GM23338 (cell line): ENCODE measurements around the gene C9orf57. TPM values are rescaled to one million over a fixed set of nuclear protein-coding genes. Genes with fewer than 3 reads are reported as not detected.

Source experiments
- ATAC-seq: fragments of 200-7000 bp; cut with Tn5 transposase; 3 replicates; pipeline ENCODE4 v1.9.1; 2020
- DNase-seq: peaks from one replicate; pipeline ENCODE4 v3.0.0-alpha.2; 2015; ENCODE audit warnings: low spot score
- H2AFZ ChIP-seq: fragments of 200-600 bp; sonication (generic); 2 replicates; pipeline ENCODE4 v1.8.0; 2016; ENCODE audit warnings: antibody characterized with exemption, mild to moderate bottlenecking, moderate library complexity
- H3F3A ChIP-seq: fragments of 200-600 bp; sonication (generic); replicated peaks from 2 replicates; pipeline ENCODE4 v1.8.0; 2017; ENCODE audit warnings: antibody characterized with exemption, mixed run types, low read depth
- H3K27ac ChIP-seq: fragments of 200-600 bp; sonication (generic); 2 replicates; pipeline ENCODE4 v1.6.1; 2016; ENCODE audit warnings: low read depth
- H3K27me3 ChIP-seq: fragments of 200-600 bp; sonication (generic); 2 replicates; pipeline ENCODE4 v1.8.0; 2016; ENCODE audit warnings: mild to moderate bottlenecking, mixed run types, moderate library complexity; ENCODE audit not compliant: insufficient read depth
- H3K36me3 ChIP-seq: fragments of 200-600 bp; sonication (generic); 2 replicates; pipeline ENCODE4 v1.8.0; 2016; ENCODE audit warnings: mild to moderate bottlenecking; ENCODE audit not compliant: insufficient read depth
- H3K4me1 ChIP-seq: fragments of 200-600 bp; sonication (generic); 2 replicates; pipeline ENCODE4 v1.8.0; 2016; ENCODE audit warnings: mild to moderate bottlenecking, moderate library complexity; ENCODE audit not compliant: insufficient read depth
- H3K4me2 ChIP-seq: fragments of 200-600 bp; sonication (generic); 2 replicates; pipeline ENCODE4 v1.7.1; 2017; ENCODE audit warnings: mixed run types
- H3K4me3 ChIP-seq: fragments of 200-600 bp; sonication (generic); 2 replicates; pipeline ENCODE4 v1.6.1; 2016; ENCODE audit warnings: mixed run types
- H3K79me2 ChIP-seq: fragments of 200-600 bp; sonication (generic); replicated peaks from 2 replicates; pipeline ENCODE4 v1.8.0; 2017; ENCODE audit warnings: mild to moderate bottlenecking; ENCODE audit not compliant: insufficient read depth
- H3K9me2 ChIP-seq: fragments of 200-600 bp; sonication (generic); 2 replicates; pipeline ENCODE4 v1.8.0; 2017; ENCODE audit not compliant: insufficient read depth
- H4K20me1 ChIP-seq: fragments of 200-600 bp; sonication (generic); replicated peaks from 2 replicates; pipeline ENCODE4 v1.8.0; 2017; ENCODE audit warnings: mild to moderate bottlenecking; ENCODE audit not compliant: insufficient read depth
- H3K27ac Mint-ChIP-seq: 2 replicates; pipeline ENCODE4 v1.8.0; 2020; ENCODE audit warnings: inconsistent platforms, mild to moderate bottlenecking, moderate library complexity, mixed read lengths
- H3K27me3 Mint-ChIP-seq: 3 replicates; pipeline ENCODE4 v1.8.0; 2022; ENCODE audit warnings: low read depth, mild to moderate bottlenecking, moderate library complexity, mixed read lengths, inconsistent platforms; ENCODE audit not compliant: insufficient read depth, poor library complexity
- H3K36me3 Mint-ChIP-seq: 3 replicates; pipeline ENCODE4 v1.8.0; 2021; ENCODE audit warnings: low read depth, mild to moderate bottlenecking, inconsistent platforms, moderate library complexity, mixed read lengths
- H3K4me1 Mint-ChIP-seq: 3 replicates; pipeline ENCODE4 v1.8.0; 2020; ENCODE audit warnings: mild to moderate bottlenecking, inconsistent platforms, mixed read lengths
- H3K4me3 Mint-ChIP-seq: 3 replicates; pipeline ENCODE4 v1.8.0; 2021; ENCODE audit warnings: moderate library complexity, mild to moderate bottlenecking, inconsistent platforms, mixed read lengths
- H3K9me3 Mint-ChIP-seq: 3 replicates; pipeline ENCODE4 v1.8.0; 2020; ENCODE audit warnings: moderate library complexity, mild to moderate bottlenecking, inconsistent platforms, mixed read lengths
- CREB1 ChIP-seq: fragments of 250-450 bp; sonication (Bioruptor Pico); IDR thresholded peaks from 2 replicates; pipeline ENCODE4 v1.5.0; 2020; ENCODE audit warnings: low read depth, mild to moderate bottlenecking, moderate library complexity
- EZH2 ChIP-seq: fragments of 200-600 bp; sonication (generic); IDR thresholded peaks from one replicate; pipeline ENCODE4 v1.8.0; 2017; ENCODE audit warnings: antibody characterized with exemption, mild to moderate bottlenecking, low read depth; ENCODE audit not compliant: unreplicated experiment
- EZH2phosphoT487 ChIP-seq: fragments of 200-600 bp; sonication (generic); IDR thresholded peaks from one replicate; pipeline ENCODE4 v1.8.1; 2018; ENCODE audit warnings: antibody characterized with exemption; ENCODE audit not compliant: unreplicated experiment
- JUNB ChIP-seq: IDR thresholded peaks from one replicate; pipeline ENCODE4 v1.6.1; 2016; ENCODE audit warnings: antibody characterized with exemption; ENCODE audit not compliant: unreplicated experiment
- NANOG ChIP-seq: IDR thresholded peaks from 2 replicates; pipeline ENCODE4 v1.6.1; 2016; ENCODE audit warnings: antibody characterized with exemption, borderline replicate concordance
- POLR2AphosphoS5 ChIP-seq: IDR thresholded peaks from 2 replicates; pipeline ENCODE4 v1.6.1; 2016; ENCODE audit warnings: antibody characterized with exemption, low read depth
- polyA plus RNA-seq: library from polyadenylated mRNA; unstranded; fragments of >200 nt; fragmentation: Nextera tagmentation; extraction: Ambion mirVana; gene quantifications from 2 replicates; pipeline ENCODE4 v1.2.1, GENCODE V29; 2016
- total RNA-seq: library from RNA; depleted of rRNA; stranded (reverse); fragments of >200 nt; shearing (Covaris generic); gene quantifications from 2 replicates; pipeline ENCODE4 v1.2.3, GENCODE V29; 2014
- TF ChIP-seq, protein P1 (sequence below): fragments of 250-450 bp; sonication (Bioruptor Pico); IDR thresholded peaks from 2 replicates; pipeline ENCODE4 v1.5.0; 2020; ENCODE audit warnings: mild to moderate bottlenecking, moderate library complexity
- TF ChIP-seq, protein P2 (sequence below): IDR thresholded peaks from 2 replicates; pipeline ENCODE4 v1.6.1; 2016; ENCODE audit warnings: antibody characterized with exemption

The C9orf57 gene
- total and polyA plus RNA-seq, 2 experiments from 2014 or later, result not detected

DNA sequence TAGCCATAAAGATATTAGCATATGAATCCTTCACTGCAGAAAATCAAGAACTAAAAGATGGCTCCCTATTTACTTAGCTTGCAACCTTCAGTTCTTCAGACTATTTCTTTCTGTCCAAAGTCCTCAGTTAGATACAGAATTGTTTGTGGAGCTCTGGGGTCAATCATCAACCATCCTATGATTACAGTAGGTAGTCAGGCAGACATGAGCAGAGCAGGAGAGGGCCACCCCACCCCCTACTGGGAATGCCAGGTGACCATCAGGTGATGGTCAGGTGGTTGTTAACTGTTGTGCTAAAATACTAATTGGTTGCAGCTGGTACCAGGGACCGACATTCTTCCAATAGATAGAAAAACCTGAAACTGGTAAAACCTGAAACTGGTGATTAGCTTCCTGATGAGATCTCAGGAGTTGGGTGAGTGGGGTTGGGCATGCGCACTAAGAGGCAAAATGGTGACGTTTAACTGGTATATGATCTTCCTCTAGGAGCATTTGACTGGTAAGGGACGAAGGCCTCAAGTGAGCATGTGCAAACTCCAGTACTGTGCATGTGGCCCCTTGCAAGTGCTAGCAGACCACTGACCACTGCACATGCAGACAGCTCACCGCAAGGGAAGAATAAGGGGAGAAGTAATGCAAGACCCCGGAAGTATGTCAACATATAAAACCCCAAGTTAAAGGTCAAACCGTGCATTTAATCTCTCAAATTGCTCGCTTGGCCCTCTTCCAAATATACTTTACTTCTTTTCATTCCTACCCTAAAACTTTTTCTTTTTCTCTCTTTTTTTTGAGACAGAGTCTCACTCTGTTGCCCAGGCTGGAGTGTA is 13.6 kb downstream of the C9orf57 start:
- Histone ChIP-seq H3K36me3 (no peaks in the 10 kb centered on the region), H3K9me2 (no peaks in the 10 kb centered on the region), H3F3A (no peaks in the 10 kb centered on the region), H4K20me1 (no peaks in the 10 kb centered on the region), H3K79me2 (no peaks in the 10 kb centered on the region), H3K27ac (no peak overlapping the region), H3K4me1 (no peaks in the 10 kb centered on the region), H3K27me3 (no peaks in the 10 kb centered on the region), H3K4me3 (no peak overlapping the region), H3K4me2 (0 out of 2 replicates have a peak overlapping the region, but pooled peaks have one; percentile 14), H2AFZ (no peak overlapping the region)
- Mint-ChIP-seq H3K9me3 (no peaks in the 10 kb centered on the region), H3K27ac (no peak overlapping the region), H3K4me3 (no peak overlapping the region), H3K4me1 (no peaks in the 10 kb centered on the region; the same call in 2 of the 3 replicates), H3K36me3 (no peaks in the 10 kb centered on the region), H3K27me3 (peaks cover 8% of the 10 kb centered on the region)
- TF ChIP-seq, protein P1, sequence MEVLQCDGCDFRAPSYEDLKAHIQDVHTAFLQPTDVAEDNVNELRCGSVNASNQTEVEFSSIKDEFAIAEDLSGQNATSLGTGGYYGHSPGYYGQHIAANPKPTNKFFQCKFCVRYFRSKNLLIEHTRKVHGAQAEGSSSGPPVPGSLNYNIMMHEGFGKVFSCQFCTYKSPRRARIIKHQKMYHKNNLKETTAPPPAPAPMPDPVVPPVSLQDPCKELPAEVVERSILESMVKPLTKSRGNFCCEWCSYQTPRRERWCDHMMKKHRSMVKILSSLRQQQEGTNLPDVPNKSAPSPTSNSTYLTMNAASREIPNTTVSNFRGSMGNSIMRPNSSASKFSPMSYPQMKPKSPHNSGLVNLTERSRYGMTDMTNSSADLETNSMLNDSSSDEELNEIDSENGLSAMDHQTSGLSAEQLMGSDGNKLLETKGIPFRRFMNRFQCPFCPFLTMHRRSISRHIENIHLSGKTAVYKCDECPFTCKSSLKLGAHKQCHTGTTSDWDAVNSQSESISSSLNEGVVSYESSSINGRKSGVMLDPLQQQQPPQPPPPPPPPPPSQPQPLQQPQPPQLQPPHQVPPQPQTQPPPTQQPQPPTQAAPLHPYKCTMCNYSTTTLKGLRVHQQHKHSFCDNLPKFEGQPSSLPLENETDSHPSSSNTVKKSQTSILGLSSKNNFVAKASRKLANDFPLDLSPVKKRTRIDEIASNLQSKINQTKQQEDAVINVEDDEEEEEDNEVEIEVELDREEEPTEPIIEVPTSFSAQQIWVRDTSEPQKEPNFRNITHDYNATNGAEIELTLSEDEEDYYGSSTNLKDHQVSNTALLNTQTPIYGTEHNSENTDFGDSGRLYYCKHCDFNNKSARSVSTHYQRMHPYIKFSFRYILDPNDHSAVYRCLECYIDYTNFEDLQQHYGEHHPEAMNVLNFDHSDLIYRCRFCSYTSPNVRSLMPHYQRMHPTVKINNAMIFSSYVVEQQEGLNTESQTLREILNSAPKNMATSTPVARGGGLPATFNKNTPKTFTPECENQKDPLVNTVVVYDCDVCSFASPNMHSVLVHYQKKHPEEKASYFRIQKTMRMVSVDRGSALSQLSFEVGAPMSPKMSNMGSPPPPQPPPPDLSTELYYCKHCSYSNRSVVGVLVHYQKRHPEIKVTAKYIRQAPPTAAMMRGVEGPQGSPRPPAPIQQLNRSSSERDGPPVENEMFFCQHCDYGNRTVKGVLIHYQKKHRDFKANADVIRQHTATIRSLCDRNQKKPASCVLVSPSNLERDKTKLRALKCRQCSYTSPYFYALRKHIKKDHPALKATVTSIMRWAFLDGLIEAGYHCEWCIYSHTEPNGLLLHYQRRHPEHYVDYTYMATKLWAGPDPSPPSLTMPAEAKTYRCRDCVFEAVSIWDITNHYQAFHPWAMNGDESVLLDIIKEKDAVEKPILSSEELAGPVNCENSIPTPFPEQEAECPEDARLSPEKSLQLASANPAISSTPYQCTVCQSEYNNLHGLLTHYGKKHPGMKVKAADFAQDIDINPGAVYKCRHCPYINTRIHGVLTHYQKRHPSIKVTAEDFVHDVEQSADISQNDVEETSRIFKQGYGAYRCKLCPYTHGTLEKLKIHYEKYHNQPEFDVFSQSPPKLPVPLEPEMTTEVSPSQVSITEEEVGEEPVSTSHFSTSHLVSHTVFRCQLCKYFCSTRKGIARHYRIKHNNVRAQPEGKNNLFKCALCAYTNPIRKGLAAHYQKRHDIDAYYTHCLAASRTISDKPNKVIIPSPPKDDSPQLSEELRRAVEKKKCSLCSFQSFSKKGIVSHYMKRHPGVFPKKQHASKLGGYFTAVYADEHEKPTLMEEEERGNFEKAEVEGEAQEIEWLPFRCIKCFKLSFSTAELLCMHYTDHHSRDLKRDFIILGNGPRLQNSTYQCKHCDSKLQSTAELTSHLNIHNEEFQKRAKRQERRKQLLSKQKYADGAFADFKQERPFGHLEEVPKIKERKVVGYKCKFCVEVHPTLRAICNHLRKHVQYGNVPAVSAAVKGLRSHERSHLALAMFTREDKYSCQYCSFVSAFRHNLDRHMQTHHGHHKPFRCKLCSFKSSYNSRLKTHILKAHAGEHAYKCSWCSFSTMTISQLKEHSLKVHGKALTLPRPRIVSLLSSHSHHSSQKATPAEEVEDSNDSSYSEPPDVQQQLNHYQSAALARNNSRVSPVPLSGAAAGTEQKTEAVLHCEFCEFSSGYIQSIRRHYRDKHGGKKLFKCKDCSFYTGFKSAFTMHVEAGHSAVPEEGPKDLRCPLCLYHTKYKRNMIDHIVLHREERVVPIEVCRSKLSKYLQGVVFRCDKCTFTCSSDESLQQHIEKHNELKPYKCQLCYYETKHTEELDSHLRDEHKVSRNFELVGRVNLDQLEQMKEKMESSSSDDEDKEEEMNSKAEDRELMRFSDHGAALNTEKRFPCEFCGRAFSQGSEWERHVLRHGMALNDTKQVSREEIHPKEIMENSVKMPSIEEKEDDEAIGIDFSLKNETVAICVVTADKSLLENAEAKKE (CRISPR knock-in tag), result no peak
- TF ChIP-seq CREB1 (CRISPR knock-in tag) (no peak), EZH2phosphoT487 (no peak), JUNB (no peak), EZH2 (no peak), POLR2AphosphoS5 (no peak), NANOG (no peak)
- TF ChIP-seq, protein P2, sequence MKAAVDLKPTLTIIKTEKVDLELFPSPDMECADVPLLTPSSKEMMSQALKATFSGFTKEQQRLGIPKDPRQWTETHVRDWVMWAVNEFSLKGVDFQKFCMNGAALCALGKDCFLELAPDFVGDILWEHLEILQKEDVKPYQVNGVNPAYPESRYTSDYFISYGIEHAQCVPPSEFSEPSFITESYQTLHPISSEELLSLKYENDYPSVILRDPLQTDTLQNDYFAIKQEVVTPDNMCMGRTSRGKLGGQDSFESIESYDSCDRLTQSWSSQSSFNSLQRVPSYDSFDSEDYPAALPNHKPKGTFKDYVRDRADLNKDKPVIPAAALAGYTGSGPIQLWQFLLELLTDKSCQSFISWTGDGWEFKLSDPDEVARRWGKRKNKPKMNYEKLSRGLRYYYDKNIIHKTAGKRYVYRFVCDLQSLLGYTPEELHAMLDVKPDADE, result no peak
- DNase-seq (no peak), ATAC-seq (no peak)
